K562 treated with DMSO at 1 percent for 12 hours (cell line): Measurements from ENCODE around the gene SLC17A4. TPM values are rescaled to one million over a fixed set of nuclear protein-coding genes. Genes with fewer than 3 reads are reported as not detected.

Source experiments
- total RNA-seq: library from RNA; unstranded; fragments of 300-600 nt; gene quantifications from 2 replicates; pipeline ENCODE4 v1.2.3, GENCODE V29; 2022; ENCODE audit not compliant: insufficient read depth

The SLC17A4 gene, protein sequence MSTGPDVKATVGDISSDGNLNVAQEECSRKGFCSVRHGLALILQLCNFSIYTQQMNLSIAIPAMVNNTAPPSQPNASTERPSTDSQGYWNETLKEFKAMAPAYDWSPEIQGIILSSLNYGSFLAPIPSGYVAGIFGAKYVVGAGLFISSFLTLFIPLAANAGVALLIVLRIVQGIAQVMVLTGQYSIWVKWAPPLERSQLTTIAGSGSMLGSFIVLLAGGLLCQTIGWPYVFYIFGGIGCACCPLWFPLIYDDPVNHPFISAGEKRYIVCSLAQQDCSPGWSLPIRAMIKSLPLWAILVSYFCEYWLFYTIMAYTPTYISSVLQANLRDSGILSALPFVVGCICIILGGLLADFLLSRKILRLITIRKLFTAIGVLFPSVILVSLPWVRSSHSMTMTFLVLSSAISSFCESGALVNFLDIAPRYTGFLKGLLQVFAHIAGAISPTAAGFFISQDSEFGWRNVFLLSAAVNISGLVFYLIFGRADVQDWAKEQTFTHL
- total RNA-seq, result not detected in 2 replicates

DNA sequence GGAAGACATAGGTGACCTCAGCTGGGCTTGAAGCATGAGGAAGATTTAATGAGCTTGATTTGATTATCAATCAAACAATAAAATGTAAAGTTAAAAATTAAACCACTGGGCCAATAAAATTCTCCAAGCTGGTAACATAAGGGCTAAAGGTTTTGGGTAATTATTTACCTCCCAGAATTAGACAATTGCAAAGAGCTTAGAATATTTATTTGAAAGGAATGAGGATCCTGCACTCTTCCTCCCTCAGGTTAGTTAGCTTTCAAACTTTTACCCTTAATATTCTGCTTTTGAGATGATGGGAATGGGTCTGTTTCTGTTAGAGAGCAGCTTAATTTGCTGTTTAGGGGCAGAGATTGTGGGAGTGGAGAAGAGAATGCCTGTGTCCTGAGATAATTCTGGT, at the start of gene SLC17A4:
TSS of gene SLC17A4 (plus strand) at position 208 of the 400 bp plus-strand sequence. CDS start 7,221 bp downstream, outside the sequence.

Other genes starting within 250 kb of the SLC17A4 start
- not detected in 2 replicates for gene SCGN, start 102.5 kb upstream of the SLC17A4 start, total RNA-seq
- not detected in 2 replicates for gene SLC17A1, start 77.3 kb downstream of the SLC17A4 start, total RNA-seq
- not detected in 2 replicates for gene SLC17A3, start 119.5 kb downstream of the SLC17A4 start, total RNA-seq
- gene SLC17A2, start 175.9 kb downstream of the SLC17A4 start, total RNA-seq, result not detected in 2 replicates
- 4.5 and 10.0 TPM in 2 replicates for gene TRIM38, start 208.1 kb downstream of the SLC17A4 start, total RNA-seq